Right kidney (tissue), 1 donor: ENCODE results near the gene NR1D2.

Experiments used
- DNase-seq: peaks from one replicate; pipeline ENCODE4 v3.0.0-alpha.2; 2016

Gene NR1D2

DNA sequence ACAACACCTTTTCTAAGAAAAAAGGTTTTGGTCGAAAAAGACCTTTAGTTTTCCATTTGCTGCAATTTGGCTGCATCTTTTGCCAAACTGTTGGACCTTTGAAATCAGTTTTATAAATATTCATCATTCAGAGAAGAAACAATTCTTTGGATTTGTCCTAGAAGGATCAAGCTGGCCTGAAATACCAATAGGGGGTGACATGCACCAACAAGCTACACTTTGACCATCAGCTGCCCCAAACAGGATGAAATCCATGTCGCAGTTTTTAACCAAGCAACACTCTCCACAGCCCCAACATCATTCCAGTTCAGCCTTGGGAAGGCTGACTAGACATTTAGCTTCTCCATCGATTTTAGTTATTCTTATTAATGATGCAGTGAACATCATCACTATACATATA is 18.4 kb upstream of the NR1D2 start:
- DNase-seq: no peak

GRCh38 chr3:23928524-23928923 is 16.6 kb upstream of the NR1D2 start:
- DNase-seq: no peak

DNA sequence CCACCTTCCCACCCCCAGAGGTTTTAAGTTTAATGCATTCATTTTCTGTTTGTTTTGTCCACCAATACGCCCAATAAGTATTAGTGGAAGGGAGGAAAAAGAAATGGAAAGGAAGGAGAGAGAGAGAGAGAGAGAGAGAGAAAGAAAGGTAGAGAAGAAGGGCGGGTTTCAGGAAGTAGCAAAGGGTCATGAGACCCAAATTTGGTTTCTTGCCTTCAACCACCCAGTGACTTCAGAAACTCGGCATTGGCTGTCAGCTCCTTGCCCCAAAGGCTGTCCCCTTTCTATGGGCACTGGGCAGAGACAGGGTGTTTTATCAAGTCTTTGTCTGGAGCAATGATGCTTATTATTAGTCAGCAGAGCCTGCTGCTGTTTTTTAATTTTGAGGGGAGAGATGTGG is 13.5 kb upstream of the NR1D2 start:
- no peak for DNase-seq

GRCh38 chr3:23932571-23932970 is 12.5 kb upstream of the NR1D2 start:
- no peak for DNase-seq

DNA sequence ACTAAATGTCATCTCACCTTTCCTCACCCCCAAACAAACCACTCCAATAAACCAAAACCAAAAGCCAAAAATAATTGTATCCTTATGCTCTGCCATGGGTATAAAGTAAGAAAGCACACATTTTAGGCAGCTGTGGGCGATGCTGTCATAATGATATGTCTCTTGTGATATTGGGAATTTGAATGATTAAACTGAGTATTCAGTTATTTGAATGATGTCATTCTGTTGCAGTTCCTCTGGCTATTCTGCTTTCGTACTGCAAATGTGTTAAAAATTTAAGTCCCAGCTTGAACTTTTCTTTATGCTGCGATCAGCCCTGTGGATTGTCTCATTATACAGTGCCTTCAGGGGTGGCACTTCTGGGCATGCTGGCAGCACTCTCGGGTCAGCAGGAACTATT is 10.8 kb upstream of the NR1D2 start:
- no peak for DNase-seq

- no peak for DNase-seq
Measured at GRCh38 chr3:23937296-23937695, 7.8 kb upstream of the NR1D2 start.

- no peak for DNase-seq
Measured at GRCh38 chr3:23938688-23939087, 6.4 kb upstream of the NR1D2 start.

DNA sequence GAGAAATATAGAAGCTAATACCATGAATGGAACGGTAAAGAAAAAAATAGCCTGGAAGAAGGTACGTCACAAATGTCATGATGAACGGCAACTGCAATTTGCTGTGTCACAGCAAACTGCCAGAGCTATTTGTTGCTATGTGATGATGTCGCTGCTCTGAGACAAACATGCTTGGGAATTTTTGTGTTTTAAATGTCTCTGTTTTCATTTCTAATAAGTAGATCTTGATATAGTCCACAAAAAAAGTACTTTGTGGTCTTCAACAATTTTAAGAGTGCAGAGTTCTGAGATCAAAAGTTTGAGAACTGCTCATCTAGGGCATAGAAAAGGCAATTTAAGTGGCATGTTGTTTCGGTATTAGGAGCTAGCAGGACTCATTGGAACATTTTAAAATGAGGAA is 4.3 kb upstream of the NR1D2 start:
- no peak for DNase-seq

- no peak for DNase-seq
Measured at GRCh38 chr3:23941440-23941839, 3.6 kb upstream of the NR1D2 start.

GRCh38 chr3:23942546-23942945 is 2.5 kb upstream of the NR1D2 start:
- DNase-seq: no peak

DNA sequence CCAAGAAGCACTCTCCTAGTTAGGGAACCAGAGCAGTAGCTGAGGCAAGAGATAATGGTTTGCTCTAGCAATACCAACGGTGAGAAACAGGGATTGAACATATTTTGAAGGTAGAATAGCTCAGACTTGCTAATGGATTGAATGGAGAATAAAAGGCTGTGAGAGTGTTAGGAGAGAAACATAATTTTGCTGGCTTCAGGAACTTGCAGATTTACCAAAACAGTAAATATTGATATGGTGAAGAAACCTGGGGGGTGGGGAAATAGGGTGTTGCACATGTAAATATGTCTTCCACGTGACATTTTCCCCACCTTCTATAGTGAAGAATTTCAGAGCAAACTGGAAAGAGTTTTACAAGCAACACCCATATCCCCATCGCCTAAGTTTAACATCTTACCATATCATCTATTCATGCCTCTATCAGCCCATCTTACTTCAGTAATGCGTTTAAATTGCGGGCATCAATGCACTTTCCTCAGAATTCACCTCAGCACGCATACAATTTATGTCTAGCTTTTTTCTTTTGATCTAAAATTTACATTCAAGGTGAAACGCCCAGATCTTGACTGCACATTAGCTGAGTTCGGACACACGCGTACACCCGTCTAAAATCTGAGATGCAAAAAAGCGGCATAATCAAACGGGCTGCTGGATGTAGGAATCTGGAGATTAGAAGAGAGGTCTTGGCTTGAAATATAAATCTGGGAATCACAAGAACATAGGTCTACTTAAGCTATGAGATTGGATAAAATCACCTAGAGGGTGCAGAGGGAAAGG is 891 bp upstream of the NR1D2 start:
- DNase-seq: peak; percentile 47

DNA sequence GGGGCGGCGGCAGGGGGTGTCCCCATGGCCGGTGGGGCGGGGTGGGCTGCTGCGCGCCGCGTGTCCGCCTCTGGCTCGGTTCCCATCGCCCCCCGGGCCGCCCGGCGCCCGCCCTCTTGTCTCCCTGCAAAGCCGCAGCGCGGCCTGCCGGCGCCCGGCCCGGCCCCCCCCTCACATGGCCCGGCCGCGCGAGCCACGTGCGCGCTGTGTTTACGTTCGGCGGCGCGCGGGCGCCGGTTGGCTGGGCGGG is 502 bp downstream of the NR1D2 start:
- DNase-seq: no peak

DNA sequence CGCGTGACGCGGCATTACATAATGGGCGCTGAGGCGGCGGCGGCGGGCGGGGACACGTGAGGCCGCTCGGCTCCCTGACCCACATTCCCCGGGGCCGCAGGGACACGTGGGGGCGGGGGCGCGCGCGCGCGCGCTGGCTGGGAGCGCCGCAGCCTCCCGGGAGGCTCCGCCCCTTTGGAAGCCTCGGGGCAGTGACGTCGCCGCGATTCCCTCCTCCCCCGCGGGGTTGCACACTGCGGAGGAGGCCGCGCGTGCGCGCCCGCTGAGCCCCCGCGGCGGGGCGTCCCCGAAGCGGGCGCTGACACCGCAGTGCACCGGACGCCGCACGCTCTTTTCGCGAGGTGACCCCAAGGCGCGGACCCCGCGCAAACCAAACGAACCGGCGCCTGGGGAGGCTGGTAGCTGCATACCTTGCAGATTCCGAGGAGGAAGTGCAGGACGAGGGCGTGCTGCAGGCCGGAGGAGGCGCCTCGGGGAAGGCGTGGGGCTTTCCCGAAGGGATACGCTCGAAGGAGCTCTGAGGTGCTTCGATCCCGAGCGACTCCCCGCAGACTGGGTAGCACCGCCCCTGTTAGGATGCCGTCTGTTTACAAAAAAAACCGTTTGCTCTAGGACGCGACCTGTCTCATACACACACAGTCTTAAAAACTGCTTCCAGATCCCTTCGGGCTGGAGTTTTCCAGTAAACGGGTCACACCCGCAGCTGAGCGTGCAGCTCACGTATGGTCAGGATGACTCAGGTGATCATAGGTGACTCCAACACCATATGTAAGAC is 1.0 kb downstream of the NR1D2 start:
- DNase-seq: peak; percentile 99

- no peak for DNase-seq
Measured at GRCh38 chr3:23948761-23949160, 3.7 kb downstream of the NR1D2 start.

GRCh38 chr3:23949784-23950183 is 4.7 kb downstream of the NR1D2 start:
- DNase-seq: no peak

GRCh38 chr3:23950293-23950692 is 5.2 kb downstream of the NR1D2 start:
- DNase-seq: no peak

DNA sequence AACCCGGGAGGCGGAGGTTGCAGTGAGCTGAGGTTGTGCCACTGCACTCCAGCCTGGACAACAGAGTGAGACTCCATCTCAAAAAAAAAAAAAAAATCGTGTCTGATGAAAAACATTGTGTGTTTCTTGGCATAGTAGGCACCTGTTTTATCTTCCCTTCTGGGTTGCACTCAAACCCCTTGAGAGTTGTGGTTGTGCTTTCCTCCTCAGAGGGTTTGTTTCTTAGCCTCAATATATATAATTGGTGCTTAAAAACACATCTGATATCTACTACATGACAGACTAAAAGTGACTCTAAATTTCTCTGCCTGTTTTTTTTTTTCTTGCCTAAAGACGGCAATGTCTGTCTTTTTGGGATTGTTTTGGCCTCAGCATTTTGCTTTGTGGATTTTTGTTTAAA is 7.6 kb downstream of the NR1D2 start:
- no peak for DNase-seq

GRCh38 chr3:23953523-23953922 is 8.4 kb downstream of the NR1D2 start:
- no peak for DNase-seq

GRCh38 chr3:23954144-23954543 is 9.1 kb downstream of the NR1D2 start:
- DNase-seq: no peak

GRCh38 chr3:23956701-23957100 is 11.6 kb downstream of the NR1D2 start:
- no peak for DNase-seq

DNA sequence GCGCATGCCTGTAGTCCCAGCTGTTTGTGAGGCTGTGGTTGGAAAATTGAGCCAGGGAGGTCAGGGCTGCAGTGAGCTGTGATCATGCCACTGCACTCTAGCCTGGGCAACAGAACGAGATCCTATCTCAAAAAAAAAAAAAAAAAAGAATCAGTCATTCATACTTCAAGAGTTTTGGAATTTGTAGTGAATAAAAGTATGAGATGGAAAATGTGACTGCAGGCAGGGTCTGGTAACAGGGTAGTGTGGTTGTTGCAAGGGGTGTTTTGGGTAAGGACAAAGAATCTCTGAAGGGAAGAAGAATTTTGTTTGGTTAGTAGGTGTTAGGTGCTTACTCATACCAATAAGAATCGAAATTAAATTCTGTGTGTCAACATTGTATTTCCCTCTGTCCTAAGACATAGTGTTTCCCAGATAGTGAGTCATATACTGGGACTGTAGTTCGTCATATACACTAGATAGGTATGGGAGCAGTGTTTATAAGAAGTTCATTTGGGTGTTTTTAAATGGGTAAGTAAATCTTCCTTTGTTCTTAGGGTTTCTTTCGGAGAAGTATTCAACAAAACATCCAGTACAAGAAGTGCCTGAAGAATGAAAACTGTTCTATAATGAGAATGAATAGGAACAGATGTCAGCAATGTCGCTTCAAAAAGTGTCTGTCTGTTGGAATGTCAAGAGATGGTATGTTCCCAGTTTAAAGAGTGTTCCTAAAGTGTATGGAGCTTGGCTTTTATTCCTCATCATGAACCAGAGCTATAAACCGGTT is 14.2 kb downstream of the NR1D2 start:
- DNase-seq: no peak

- DNase-seq: no peak
Measured at GRCh38 chr3:23960649-23961048, 15.6 kb downstream of the NR1D2 start.

DNA sequence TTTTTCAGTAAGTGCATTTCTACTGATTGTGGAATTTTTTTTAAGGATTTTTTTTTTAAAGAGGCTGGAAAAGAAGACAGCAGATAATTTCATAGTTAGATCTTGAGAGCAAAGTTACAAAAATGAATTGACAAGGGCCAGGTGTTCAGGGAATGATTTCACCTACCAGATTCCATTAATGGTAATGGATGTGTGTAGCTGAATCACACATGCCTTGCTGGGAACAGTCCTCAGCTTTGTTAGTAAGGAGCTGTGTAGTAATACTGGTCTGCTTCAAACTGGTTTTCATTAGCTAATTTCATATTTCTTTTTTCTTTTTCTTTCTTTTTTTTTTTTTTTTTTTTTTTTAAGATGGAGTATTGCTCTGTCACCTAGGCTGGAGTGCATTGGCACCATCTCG is 16.0 kb downstream of the NR1D2 start:
- no peak for DNase-seq

GRCh38 chr3:23961913-23962312 is 16.8 kb downstream of the NR1D2 start:
- DNase-seq: no peak
